Midbrain (tissue), 1 donor: ENCODE data around the gene ZNF789.
"Not testable (repeated sequence)": the region's sequence is repeated elsewhere in the genome, so short reads cannot be mapped to it uniquely, and the experiment has no call there.

Experiments used
- DNase-seq: peaks from one replicate; lab custom pipeline; 2025; lab: John Stamatoyannopoulos, UW

ZNF789 gene

DNA sequence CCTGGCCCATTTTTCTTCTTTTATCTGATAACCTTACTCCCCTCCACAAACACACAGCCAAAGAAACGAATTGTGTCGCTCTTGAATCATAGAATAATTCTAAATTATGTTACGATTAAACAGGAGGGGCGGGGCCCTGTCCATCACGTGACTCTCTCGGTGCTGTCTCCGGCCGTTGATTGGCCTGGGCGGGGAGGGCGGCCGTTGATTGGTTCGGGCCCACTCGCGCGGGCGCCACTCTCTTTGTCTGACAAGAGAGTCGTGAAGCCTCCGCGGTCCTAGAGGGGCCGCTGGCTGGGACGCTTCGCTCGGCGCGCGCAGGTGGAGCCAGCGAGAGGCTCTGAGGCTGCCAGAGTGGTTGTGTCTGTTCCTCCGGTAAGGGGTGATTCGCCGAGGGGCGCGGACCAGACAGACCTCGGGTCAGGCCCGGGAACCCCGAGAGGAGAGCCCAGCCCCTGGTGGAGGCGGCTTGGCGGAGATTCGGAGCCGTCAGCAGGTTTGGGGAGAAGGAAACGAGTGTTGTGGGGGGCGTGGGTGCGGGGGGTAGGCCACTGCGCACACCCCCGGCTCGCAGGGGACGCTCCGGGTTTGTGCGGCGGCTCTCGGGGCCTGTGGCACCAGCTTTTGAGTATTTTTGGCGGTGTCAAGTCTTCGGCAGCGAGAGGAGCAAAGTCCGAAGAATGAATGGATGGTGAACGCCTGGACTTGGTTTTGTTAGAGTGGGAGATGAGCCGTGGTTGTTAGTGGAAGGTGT lies at the start of gene ZNF789:
Gene ZNF789 (plus strand): TSS at position 330 of the 754 bp plus-strand sequence. CDS start 3,567 bp downstream, outside the sequence.
- peak; percentile 95 for DNase-seq

DNA sequence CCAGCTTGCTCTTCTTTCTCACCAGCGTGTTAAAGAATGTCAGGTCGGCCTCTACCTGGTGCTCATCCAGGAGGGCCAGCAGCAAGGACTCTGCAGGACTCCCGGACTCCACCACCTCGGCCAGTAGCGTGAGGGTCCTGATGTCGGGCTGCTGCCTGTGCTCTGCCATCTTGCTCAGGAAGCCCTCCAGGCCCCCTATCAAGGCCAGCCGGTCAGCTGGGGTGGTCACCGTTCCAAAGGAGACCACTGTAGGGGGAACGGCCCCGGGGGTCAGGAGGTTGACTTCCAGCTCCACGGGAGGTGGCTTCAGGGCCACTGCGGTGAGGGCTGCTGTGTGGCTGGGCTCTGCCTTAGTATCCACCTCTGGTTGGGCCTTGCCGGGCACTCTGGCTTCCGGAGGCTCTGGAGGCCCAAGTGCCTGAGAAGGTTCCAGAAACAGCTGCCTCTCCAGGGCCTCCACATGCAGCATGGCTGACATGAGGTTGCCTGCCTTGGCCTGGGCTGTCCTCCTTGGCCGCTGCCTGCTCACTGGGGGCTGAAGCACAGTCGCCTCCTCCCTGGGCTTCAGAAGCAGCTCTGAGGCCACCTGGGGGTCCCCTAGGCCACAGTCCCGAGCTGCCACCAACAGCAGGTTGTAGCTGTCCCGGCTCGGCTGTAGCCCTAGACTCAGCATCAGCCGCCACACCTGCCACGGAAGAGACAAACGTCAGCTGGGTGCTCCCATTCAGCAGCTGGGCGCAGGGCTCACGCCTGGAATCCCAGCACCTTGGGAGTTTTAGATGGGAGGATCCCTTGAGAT lies 47.6 kb upstream of the ZNF789 start:
- DNase-seq, result no peak

DNA sequence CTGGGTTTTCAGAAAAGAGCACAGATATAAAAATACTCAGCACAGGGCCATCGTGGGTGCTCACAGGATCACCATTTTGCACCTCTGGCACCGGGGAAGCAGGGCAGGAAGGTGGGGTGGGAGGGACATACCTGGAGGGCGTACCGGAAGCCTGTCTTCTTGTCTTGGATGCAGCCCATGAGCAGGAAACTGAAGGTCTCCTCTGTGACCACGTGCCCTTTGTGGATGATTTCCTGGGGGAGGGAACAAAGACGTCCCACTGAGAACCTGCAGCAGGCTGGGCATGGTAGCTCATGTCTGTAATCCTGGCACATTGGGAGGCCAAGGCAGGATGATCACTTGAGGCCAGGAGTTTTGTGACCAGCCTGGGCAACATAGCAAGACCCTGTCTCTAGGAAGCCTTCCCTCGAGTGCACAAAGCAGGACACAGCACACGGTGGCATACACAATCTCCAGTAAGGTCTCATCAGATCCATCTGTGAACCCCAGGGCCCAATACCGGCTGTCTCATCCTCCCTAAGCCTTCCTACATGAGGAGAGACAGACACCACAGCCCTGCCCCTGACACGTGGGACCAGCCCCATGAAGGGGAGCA lies 43.6 kb upstream of the ZNF789 start:
- DNase-seq, result no peak

- DNase-seq, result no peak
Measured at GRCh38 chr7:99429756-99430155, 42.9 kb upstream of the ZNF789 start.

GRCh38 chr7:99431756-99432540 lies 40.7 kb upstream of the ZNF789 start:
- DNase-seq, result not testable (repeated sequence)

- no peak for DNase-seq
Measured at GRCh38 chr7:99433158-99433557, 39.5 kb upstream of the ZNF789 start.

GRCh38 chr7:99437946-99438572 lies 34.6 kb upstream of the ZNF789 start:
- no peak for DNase-seq

DNA sequence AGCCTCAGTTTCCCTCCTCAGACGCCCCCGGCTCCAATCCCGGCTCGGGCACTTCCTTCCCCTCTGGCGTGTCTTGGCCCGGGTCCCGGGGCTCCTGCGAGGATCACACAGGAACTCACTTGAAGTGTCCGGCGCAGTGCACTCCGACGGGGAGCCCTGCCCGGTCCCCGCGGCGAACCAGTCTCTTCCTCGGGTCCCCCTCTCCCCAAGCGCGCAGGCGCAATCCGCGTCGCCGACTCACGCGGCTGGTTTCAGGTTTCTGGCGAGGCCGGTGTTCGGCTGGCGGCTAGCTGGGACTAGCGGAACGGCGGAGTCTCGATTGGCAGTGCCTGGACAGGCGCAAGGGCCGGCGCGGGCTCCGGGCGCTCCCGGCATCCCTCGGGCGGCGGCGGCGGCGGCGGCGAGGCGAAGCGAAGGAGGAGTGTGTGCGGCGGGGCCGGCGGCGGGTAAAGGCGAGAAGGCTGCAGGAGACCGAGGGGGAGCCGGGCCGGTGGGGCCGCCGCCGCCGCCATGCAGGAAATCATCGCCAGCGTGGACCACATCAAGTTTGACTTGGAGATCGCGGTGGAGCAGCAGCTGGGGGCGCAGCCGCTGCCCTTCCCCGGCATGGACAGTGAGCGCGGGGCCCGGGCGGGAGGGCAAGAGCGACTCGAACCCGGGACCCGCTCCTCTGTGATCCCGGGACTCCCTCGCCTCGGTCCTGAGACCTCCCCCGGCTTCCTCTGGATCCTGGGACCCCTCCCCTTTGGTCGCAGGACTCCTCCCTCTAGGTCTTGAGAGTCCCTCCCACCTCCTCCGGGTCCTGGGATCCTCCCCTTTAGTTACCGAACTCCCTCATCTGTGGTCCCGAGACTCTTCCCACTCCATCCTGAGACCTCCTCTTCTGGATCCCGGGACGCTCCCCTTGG lies 33.9 kb upstream of the ZNF789 start, which contains the start of the genes CPSF4 and PTCD1:
Gene CPSF4 (plus strand): TSS at position 371 of the 908 bp plus-strand sequence. CDS start 140 bp downstream, at position 511.
Gene PTCD1 (minus strand): TSS at position 226 of the 908 bp plus-strand sequence. CDS start 3,556 bp downstream, outside the sequence.
- DNase-seq, result peak; percentile 95

GRCh38 chr7:99440195-99440594 lies 32.5 kb upstream of the ZNF789 start:
- DNase-seq, result no peak

DNA sequence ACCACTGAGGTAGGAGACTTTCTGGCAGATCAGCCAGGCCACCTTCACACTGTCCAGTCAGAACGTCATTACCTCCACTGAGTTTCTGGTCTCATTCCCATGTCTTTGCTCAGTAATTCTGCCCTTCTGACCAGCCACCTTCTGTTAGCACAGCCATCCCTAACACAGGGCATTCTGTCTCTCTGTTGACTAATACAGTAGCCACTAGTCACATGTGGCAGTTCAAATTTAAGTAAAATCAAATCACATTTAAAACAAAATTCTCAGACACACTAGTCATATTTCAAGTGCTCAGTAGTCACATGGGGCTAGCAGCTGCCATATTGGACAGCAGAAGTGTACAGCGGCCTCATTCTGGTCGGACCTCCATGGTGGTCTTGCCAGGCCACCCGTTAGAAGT lies 26.6 kb upstream of the ZNF789 start:
- no peak for DNase-seq

- DNase-seq, result no peak
Measured at GRCh38 chr7:99447943-99448342, 24.7 kb upstream of the ZNF789 start.

- no peak for DNase-seq
Measured at GRCh38 chr7:99448855-99449254, 23.8 kb upstream of the ZNF789 start.

DNA sequence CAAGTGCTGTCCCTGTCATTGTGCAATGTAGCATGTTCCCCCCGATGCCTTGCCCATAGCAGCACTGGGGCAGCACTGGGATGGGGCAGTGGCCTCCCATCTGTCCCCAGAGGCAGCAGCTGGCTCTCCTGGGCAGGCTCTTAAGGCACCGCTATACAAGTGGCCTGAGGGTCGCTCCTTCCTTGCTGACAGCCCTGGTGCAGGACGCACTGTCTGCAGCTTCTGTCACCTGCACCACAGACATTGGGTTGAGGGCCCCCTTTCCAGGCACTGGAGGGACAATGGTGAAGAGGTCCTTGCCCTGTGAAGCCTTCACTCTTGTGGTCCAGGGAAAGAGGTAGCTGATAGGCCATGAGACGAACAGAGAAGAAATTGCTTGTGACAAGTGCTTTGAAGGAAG lies 23.4 kb upstream of the ZNF789 start:
- DNase-seq, result no peak

GRCh38 chr7:99451936-99452335 lies 20.8 kb upstream of the ZNF789 start:
- no peak for DNase-seq

DNA sequence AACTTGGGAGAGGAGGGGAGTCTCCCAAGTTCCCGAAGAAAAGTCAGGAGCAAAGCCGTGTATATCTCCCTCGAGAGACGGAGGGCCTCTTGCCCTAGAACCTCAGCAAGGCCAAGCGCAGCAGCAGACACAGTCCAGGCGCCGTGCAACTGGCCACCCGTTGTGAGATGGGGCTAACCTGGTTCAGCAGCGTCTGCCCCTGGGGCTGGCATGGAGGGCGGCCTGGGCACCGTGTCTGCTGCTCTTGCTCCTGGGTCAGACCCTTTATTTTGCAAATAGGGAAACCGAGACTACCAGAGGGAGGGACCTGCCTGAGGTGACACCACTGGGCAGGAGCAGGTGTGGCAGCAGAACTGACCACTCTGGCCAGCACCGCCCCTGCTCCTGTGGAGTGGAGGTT lies 20.1 kb upstream of the ZNF789 start:
- no peak for DNase-seq

DNA sequence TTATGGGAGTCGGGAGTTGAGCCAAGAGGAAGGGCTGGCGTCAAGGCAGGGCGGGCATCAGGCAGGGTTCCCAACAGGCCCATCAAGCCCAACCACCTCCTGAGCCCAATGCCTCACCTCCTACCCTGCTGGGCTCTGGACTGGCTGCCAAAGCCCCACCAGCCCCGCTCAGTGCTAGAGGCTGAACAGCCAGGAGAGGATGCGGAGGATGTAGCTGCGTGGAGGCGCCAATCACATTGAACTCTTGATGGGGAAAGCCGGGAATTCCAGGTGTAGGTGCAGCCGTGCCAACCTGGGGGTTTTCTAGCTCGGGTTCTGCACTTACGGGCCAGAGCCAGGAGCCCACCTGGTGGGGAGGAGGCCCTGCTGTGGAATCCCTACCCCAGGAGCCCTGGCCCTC lies 19.6 kb upstream of the ZNF789 start:
- DNase-seq, result no peak

DNA sequence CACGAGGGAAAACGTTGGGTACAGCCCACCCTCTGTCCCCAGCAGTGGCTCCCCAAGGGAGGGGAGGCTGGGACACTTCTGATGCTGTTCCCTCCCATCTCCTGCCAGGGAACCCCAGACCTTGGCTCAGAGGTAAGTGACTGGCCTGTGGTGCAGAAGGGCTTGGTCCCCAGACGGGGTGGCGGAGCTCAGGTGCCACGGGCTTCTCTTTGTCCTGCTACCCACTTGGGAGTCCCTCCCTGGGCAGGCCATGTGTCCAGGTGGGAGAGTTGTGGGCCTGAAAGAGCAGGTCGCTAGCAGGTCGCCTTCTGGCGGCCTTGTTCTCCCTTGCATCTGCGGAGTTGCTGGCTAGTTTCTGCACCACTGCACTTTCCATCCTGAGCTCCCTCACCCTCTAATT lies 16.8 kb upstream of the ZNF789 start:
- no peak for DNase-seq

GRCh38 chr7:99456288-99456687 lies 16.4 kb upstream of the ZNF789 start:
- no peak for DNase-seq

- DNase-seq, result no peak
Measured at GRCh38 chr7:99457050-99457649, 15.5 kb upstream of the ZNF789 start.
